ENCODE data around the gene CCDC150. TPM values are rescaled to one million over a fixed set of nuclear protein-coding genes. Genes with fewer than 3 reads are reported as not detected.
A peak's percentile ranks its signal among the peaks of the same experiment; 100 is the strongest.

Gene CCDC150
- total RNA-seq, 1 donor from 2014 or later = 4.4 TPM

DNA sequence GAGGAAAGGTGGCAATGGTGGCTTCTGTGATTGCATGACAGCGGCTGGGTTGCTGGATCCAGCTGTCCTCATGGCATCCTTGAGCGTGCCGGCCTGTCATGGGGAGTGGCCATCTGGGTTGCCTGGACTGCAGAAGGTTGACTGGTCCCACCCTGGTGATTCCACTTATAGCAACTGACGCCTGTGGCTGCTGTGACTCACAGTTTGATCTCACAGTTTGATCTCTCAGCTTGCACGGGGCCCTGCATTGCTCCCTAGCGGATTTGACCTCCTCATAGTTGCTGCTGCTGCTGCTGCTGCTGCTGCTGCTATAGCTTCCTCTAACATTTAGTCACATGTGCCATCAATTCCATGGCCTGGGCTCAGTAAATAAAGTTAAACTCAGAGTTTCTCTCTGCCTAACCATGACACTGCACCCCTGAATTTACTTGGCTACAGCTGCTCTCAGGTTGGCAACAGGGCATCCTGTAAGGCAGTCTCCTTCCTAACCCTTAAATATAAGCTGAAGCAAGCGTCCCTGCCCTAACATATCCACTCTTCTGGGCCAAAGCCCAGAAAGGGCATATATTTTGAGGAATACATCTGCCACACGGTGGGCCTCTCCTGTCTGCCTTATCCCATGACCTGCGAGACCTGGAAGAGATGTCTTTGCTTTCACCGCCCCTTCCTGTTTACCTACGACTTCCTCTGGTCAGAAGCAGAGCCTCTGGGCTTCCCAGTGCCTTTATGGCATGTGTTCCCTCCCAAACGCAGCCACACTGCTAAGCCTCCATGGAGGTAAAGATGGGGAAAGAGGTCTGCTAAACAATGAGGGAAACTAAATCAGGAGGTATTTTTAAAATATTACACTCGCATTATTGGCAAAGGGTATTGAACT lies 37.8 kb upstream of the CCDC150 start:
- DNase-seq (ENCODE audit: low read depth) = peak; percentile 95
- FAIRE-seq = peak; percentile 75
- Mint-ChIP-seq H3K27me3 (ENCODE audit: low read depth, unreplicated experiment) (peaks cover 4% of the 10 kb centered on the region), H3K9me3 (ENCODE audit: unreplicated experiment) (no peaks in the 10 kb centered on the region), H3K27ac (ENCODE audit: unreplicated experiment) (peak overlapping the region; percentile 55), H3K4me3 (ENCODE audit: unreplicated experiment) (no peak overlapping the region), H3K36me3 (ENCODE audit: low read depth, unreplicated experiment) (no peaks in the 10 kb centered on the region), H3K4me1 (ENCODE audit: low read depth, unreplicated experiment) (peaks cover 8% of the 10 kb centered on the region)
- H3K4me3 ChIP-seq (ENCODE audit: insufficient read depth, low read depth, low read length) = no peak overlapping the region
- TF ChIP-seq, protein P1, sequence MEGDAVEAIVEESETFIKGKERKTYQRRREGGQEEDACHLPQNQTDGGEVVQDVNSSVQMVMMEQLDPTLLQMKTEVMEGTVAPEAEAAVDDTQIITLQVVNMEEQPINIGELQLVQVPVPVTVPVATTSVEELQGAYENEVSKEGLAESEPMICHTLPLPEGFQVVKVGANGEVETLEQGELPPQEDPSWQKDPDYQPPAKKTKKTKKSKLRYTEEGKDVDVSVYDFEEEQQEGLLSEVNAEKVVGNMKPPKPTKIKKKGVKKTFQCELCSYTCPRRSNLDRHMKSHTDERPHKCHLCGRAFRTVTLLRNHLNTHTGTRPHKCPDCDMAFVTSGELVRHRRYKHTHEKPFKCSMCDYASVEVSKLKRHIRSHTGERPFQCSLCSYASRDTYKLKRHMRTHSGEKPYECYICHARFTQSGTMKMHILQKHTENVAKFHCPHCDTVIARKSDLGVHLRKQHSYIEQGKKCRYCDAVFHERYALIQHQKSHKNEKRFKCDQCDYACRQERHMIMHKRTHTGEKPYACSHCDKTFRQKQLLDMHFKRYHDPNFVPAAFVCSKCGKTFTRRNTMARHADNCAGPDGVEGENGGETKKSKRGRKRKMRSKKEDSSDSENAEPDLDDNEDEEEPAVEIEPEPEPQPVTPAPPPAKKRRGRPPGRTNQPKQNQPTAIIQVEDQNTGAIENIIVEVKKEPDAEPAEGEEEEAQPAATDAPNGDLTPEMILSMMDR (IDR thresholded peaks at IDR 0.05; ENCODE audit: insufficient read depth, low read depth, low read length) = no peak
- no peak for TF ChIP-seq EZH2 (IDR thresholded peaks at IDR 0.05; ENCODE audit: insufficient read depth, low read length)
- peaks cover 15% of the 10 kb centered on the region for H3K4me1 ChIP-seq (ENCODE audit: insufficient read depth, low read length)
- H2AFZ ChIP-seq (ENCODE audit: low read depth, low read length) = peak overlapping the region; percentile 56
- peak overlapping the region; percentile 66 for H3K4me2 ChIP-seq (ENCODE audit: low read length)
- no peaks in the 10 kb centered on the region for H3K9me3 ChIP-seq (ENCODE audit: insufficient read depth, low read depth, low read length)
- no peaks in the 10 kb centered on the region for H3K27me3 ChIP-seq (ENCODE audit: insufficient read depth, low read length)
- peak overlapping the region; percentile 88 for H3K27ac ChIP-seq (ENCODE audit: low read depth, low read length)
- H3K9ac ChIP-seq (ENCODE audit: low read length) = peak overlapping the region; percentile 73
- no peaks in the 10 kb centered on the region for H4K20me1 ChIP-seq (ENCODE audit: insufficient read depth, low read length)
- H3K79me2 ChIP-seq (ENCODE audit: insufficient read depth, low read length) = no peaks in the 10 kb centered on the region
- H3K36me3 ChIP-seq (ENCODE audit: insufficient read depth, low read length) = no peaks in the 10 kb centered on the region

DNA sequence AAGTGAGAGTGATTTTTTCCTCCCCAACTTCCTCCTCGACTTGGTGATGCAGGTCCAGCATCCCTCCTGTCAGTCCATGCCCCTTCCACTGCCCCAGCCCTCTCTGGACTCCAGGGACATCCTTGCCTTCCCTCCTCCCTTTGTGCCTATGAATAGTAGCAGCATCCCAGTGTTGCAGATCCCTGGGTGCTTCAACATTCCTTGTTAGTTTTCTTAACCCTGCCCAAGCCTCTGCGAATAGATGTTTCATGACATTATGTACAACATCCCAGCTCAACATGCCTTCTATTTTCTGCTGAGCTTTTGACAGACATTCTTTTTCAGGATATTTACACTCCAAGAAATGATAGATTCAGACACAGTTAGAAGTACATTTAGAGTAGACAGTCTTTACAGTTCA lies 35.3 kb upstream of the CCDC150 start:
- no peak overlapping the region for H3K27ac Mint-ChIP-seq (ENCODE audit: unreplicated experiment)
- DNase-seq (ENCODE audit: low read depth) = no peak
- Histone ChIP-seq H3K4me3 (ENCODE audit: insufficient read depth, low read depth, low read length) (no peak overlapping the region), H3K27me3 (ENCODE audit: insufficient read depth, low read length) (no peaks in the 10 kb centered on the region), H3K4me2 (ENCODE audit: low read length) (no peak overlapping the region), H3K27ac (ENCODE audit: low read depth, low read length) (no peak overlapping the region), H3K4me1 (ENCODE audit: insufficient read depth, low read length) (peaks cover 15% of the 10 kb centered on the region), H3K36me3 (ENCODE audit: insufficient read depth, low read length) (no peaks in the 10 kb centered on the region), H2AFZ (ENCODE audit: low read depth, low read length) (no peak overlapping the region), H4K20me1 (ENCODE audit: insufficient read depth, low read length) (no peaks in the 10 kb centered on the region), H3K79me2 (ENCODE audit: insufficient read depth, low read length) (no peaks in the 10 kb centered on the region), H3K9me3 (ENCODE audit: insufficient read depth, low read depth, low read length) (no peaks in the 10 kb centered on the region), H3K9ac (ENCODE audit: low read length) (no peak overlapping the region)
- TF ChIP-seq, protein P1 (IDR thresholded peaks at IDR 0.05; ENCODE audit: insufficient read depth, low read depth, low read length) = no peak
- TF ChIP-seq EZH2 (IDR thresholded peaks at IDR 0.05; ENCODE audit: insufficient read depth, low read length) = no peak
- H3K36me3 Mint-ChIP-seq (ENCODE audit: low read depth, unreplicated experiment) = no peaks in the 10 kb centered on the region
- H3K9me3 Mint-ChIP-seq (ENCODE audit: unreplicated experiment) = no peaks in the 10 kb centered on the region
- H3K4me3 Mint-ChIP-seq (ENCODE audit: unreplicated experiment) = no peak overlapping the region
- peaks cover 9% of the 10 kb centered on the region for H3K4me1 Mint-ChIP-seq (ENCODE audit: low read depth, unreplicated experiment)
- peaks cover 4% of the 10 kb centered on the region for H3K27me3 Mint-ChIP-seq (ENCODE audit: low read depth, unreplicated experiment)
- FAIRE-seq = no peak

DNA sequence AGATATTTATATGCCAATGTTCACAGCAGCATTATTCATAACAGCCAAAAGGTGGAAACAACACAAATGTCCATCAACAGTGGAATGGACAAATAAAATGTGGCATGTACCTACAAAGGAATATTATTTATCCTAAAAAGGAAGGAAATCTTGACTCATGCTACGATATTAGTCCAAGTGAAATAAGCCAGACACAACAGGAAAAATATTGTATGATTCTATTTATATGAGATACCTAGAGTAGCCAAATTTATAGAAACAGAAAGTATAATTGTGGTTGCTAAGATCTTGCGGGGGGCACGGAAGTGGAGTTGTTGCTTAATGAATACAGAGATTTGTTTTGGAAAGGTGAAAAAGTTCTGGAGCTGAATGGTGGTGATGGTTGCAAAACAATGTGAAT lies 33.0 kb upstream of the CCDC150 start:
- no peak for DNase-seq (ENCODE audit: low read depth)
- H3K9me3 Mint-ChIP-seq (ENCODE audit: unreplicated experiment) = no peaks in the 10 kb centered on the region
- H2AFZ ChIP-seq (ENCODE audit: low read depth, low read length) = no peak overlapping the region
- peaks cover 7% of the 10 kb centered on the region for H3K4me1 Mint-ChIP-seq (ENCODE audit: low read depth, unreplicated experiment)
- no peaks in the 10 kb centered on the region for H3K9me3 ChIP-seq (ENCODE audit: insufficient read depth, low read depth, low read length)
- H3K4me1 ChIP-seq (ENCODE audit: insufficient read depth, low read length) = peaks cover 6% of the 10 kb centered on the region
- no peak overlapping the region for H3K4me3 Mint-ChIP-seq (ENCODE audit: unreplicated experiment)
- no peaks in the 10 kb centered on the region for H3K36me3 ChIP-seq (ENCODE audit: insufficient read depth, low read length)
- no peaks in the 10 kb centered on the region for H4K20me1 ChIP-seq (ENCODE audit: insufficient read depth, low read length)
- H3K27me3 ChIP-seq (ENCODE audit: insufficient read depth, low read length) = no peaks in the 10 kb centered on the region
- H3K9ac ChIP-seq (ENCODE audit: low read length) = no peak overlapping the region
- H3K27ac ChIP-seq (ENCODE audit: low read depth, low read length) = no peak overlapping the region
- H3K27me3 Mint-ChIP-seq (ENCODE audit: low read depth, unreplicated experiment) = no peaks in the 10 kb centered on the region
- no peaks in the 10 kb centered on the region for H3K36me3 Mint-ChIP-seq (ENCODE audit: low read depth, unreplicated experiment)
- no peak overlapping the region for H3K4me3 ChIP-seq (ENCODE audit: insufficient read depth, low read depth, low read length)
- H3K27ac Mint-ChIP-seq (ENCODE audit: unreplicated experiment) = no peak overlapping the region
- no peaks in the 10 kb centered on the region for H3K79me2 ChIP-seq (ENCODE audit: insufficient read depth, low read length)
- TF ChIP-seq, protein P1 (IDR thresholded peaks at IDR 0.05; ENCODE audit: insufficient read depth, low read depth, low read length) = no peak
- no peak for TF ChIP-seq EZH2 (IDR thresholded peaks at IDR 0.05; ENCODE audit: insufficient read depth, low read length)
- no peak overlapping the region for H3K4me2 ChIP-seq (ENCODE audit: low read length)
- no peak for FAIRE-seq
